Activated naive CD8-positive, alpha-beta T cell treated with anti-CD3 and anti-CD28 coated beads, Interleukin-2, amount 50 U/mL, for 24 hours (primary cell): ENCODE results near the gene PKIG.
A peak's percentile ranks its signal among the peaks of the same experiment; 100 is the strongest.

Source experiments
- ATAC-seq: fragments of 150-1000 bp; cut with Tn5 transposase; one replicate; pipeline ENCODE4 v1.10.0; 2021
- DNase-seq: peaks from one replicate; pipeline ENCODE4 v3.0.0; 2021
- H3K27ac Mint-ChIP-seq: one replicate; pipeline ENCODE4 v1.8.0; 2021; ENCODE audit warnings: mild to moderate bottlenecking, mixed read lengths
- H3K27me3 Mint-ChIP-seq: one replicate; pipeline ENCODE4 v1.8.0; 2021; ENCODE audit warnings: mixed read lengths
- H3K36me3 Mint-ChIP-seq: one replicate; pipeline ENCODE4 v1.8.0; 2021; ENCODE audit warnings: low read depth, mixed read lengths
- H3K4me1 Mint-ChIP-seq: one replicate; pipeline ENCODE4 v1.8.0; 2021; ENCODE audit warnings: mixed read lengths
- H3K4me3 Mint-ChIP-seq: one replicate; pipeline ENCODE4 v1.8.0; 2021; ENCODE audit warnings: mild to moderate bottlenecking, moderate library complexity, mixed read lengths
- H3K9me3 Mint-ChIP-seq: one replicate; pipeline ENCODE4 v1.8.0; 2021; ENCODE audit warnings: mixed read lengths

Gene PKIG

GRCh38 chr20:44614525-44614924, 32.1 kb downstream of the PKIG start:
- Mint-ChIP-seq H3K9me3 (no peaks in the 10 kb centered on the region), H3K27ac (peak overlapping the region; percentile 64), H3K4me3 (no peak overlapping the region), H3K4me1 (peaks cover 72% of the 10 kb centered on the region), H3K36me3 (peaks cover 14% of the 10 kb centered on the region), H3K27me3 (no peaks in the 10 kb centered on the region)
- ATAC-seq (no peak), DNase-seq (no peak)

GRCh38 chr20:44615169-44615791, 32.9 kb downstream of the PKIG start:
- no peaks in the 10 kb centered on the region for H3K27me3 Mint-ChIP-seq
- ATAC-seq (peak; percentile 47), DNase-seq (peak; percentile 12)
- peaks cover 68% of the 10 kb centered on the region for H3K4me1 Mint-ChIP-seq
- peak overlapping the region; percentile 27 for H3K4me3 Mint-ChIP-seq
- peak overlapping the region; percentile 64 for H3K27ac Mint-ChIP-seq
- no peaks in the 10 kb centered on the region for H3K9me3 Mint-ChIP-seq
- H3K36me3 Mint-ChIP-seq, result peaks cover 21% of the 10 kb centered on the region

GRCh38 chr20:44615876-44616603, 33.7 kb downstream of the PKIG start:
- no peaks in the 10 kb centered on the region for H3K27me3 Mint-ChIP-seq
- peak overlapping the region; percentile 79 for H3K27ac Mint-ChIP-seq
- peaks cover 27% of the 10 kb centered on the region for H3K36me3 Mint-ChIP-seq
- DNase-seq, result no peak
- peaks cover 60% of the 10 kb centered on the region for H3K4me1 Mint-ChIP-seq
- H3K4me3 Mint-ChIP-seq, result peak overlapping the region; percentile 46
- no peaks in the 10 kb centered on the region for H3K9me3 Mint-ChIP-seq
- no peak for ATAC-seq

- H3K4me1 Mint-ChIP-seq, result peaks cover 56% of the 10 kb centered on the region
- no peak for ATAC-seq
- no peak overlapping the region for H3K4me3 Mint-ChIP-seq
- DNase-seq, result no peak
- H3K36me3 Mint-ChIP-seq, result peaks cover 31% of the 10 kb centered on the region
- H3K27me3 Mint-ChIP-seq, result no peaks in the 10 kb centered on the region
- no peaks in the 10 kb centered on the region for H3K9me3 Mint-ChIP-seq
- H3K27ac Mint-ChIP-seq, result peak overlapping the region; percentile 79
These were observed 34.2 kb downstream of the PKIG start for GRCh38 chr20:44616604-44616964.

GRCh38 chr20:44618318-44618731, 35.9 kb downstream of the PKIG start:
- Mint-ChIP-seq H3K27ac (peak overlapping the region; percentile 8), H3K9me3 (no peaks in the 10 kb centered on the region), H3K4me3 (no peak overlapping the region), H3K36me3 (peaks cover 47% of the 10 kb centered on the region), H3K27me3 (no peaks in the 10 kb centered on the region), H3K4me1 (peaks cover 52% of the 10 kb centered on the region)
- DNase-seq, result peak; percentile 22
- peak; percentile 37 for ATAC-seq

GRCh38 chr20:44619294-44619693, 36.9 kb downstream of the PKIG start:
- ATAC-seq (no peak), DNase-seq (no peak)
- peaks cover 49% of the 10 kb centered on the region for H3K36me3 Mint-ChIP-seq
- H3K9me3 Mint-ChIP-seq, result no peaks in the 10 kb centered on the region
- no peak overlapping the region for H3K27ac Mint-ChIP-seq
- no peak overlapping the region for H3K4me3 Mint-ChIP-seq
- H3K4me1 Mint-ChIP-seq, result peaks cover 47% of the 10 kb centered on the region
- no peaks in the 10 kb centered on the region for H3K27me3 Mint-ChIP-seq

GRCh38 chr20:44620030-44620429, 37.7 kb downstream of the PKIG start:
- H3K4me1 Mint-ChIP-seq, result peaks cover 42% of the 10 kb centered on the region
- no peak overlapping the region for H3K27ac Mint-ChIP-seq

GRCh38 chr20:44621325-44621724, 38.9 kb downstream of the PKIG start:
- ATAC-seq (no peak), DNase-seq (no peak)
- H3K4me3 Mint-ChIP-seq, result no peak overlapping the region
- H3K36me3 Mint-ChIP-seq, result peaks cover 46% of the 10 kb centered on the region
- H3K27me3 Mint-ChIP-seq, result no peaks in the 10 kb centered on the region
- H3K9me3 Mint-ChIP-seq, result no peaks in the 10 kb centered on the region
- no peak overlapping the region for H3K27ac Mint-ChIP-seq
- peaks cover 29% of the 10 kb centered on the region for H3K4me1 Mint-ChIP-seq

More at GRCh38 chr20:44620030-44620429, 37.7 kb downstream of the PKIG start:
- Mint-ChIP-seq H3K4me3 (no peak overlapping the region), H3K36me3 (peaks cover 46% of the 10 kb centered on the region), H3K9me3 (no peaks in the 10 kb centered on the region), H3K27me3 (no peaks in the 10 kb centered on the region)
- ATAC-seq, result no peak
- DNase-seq, result no peak

- no peak overlapping the region for H3K4me3 Mint-ChIP-seq
- DNase-seq, result no peak
- ATAC-seq, result no peak
- no peak overlapping the region for H3K27ac Mint-ChIP-seq
- no peaks in the 10 kb centered on the region for H3K9me3 Mint-ChIP-seq
- H3K36me3 Mint-ChIP-seq, result peaks cover 49% of the 10 kb centered on the region
- no peaks in the 10 kb centered on the region for H3K27me3 Mint-ChIP-seq
- peaks cover 26% of the 10 kb centered on the region for H3K4me1 Mint-ChIP-seq
These were observed 39.6 kb downstream of the PKIG start for GRCh38 chr20:44621939-44622338.

GRCh38 chr20:44622501-44623270, 40.3 kb downstream of the PKIG start:
- no peaks in the 10 kb centered on the region for H3K27me3 Mint-ChIP-seq
- no peak for DNase-seq
- peaks cover 49% of the 10 kb centered on the region for H3K36me3 Mint-ChIP-seq
- H3K27ac Mint-ChIP-seq, result no peak overlapping the region
- H3K4me3 Mint-ChIP-seq, result no peak overlapping the region
- ATAC-seq, result no peak
- H3K4me1 Mint-ChIP-seq, result peaks cover 20% of the 10 kb centered on the region
- no peaks in the 10 kb centered on the region for H3K9me3 Mint-ChIP-seq

GRCh38 chr20:44624152-44624551, 41.8 kb downstream of the PKIG start:
- Mint-ChIP-seq H3K4me1 (peaks cover 5% of the 10 kb centered on the region), H3K27me3 (no peaks in the 10 kb centered on the region), H3K4me3 (no peak overlapping the region), H3K27ac (no peak overlapping the region), H3K36me3 (peaks cover 48% of the 10 kb centered on the region), H3K9me3 (no peaks in the 10 kb centered on the region)
- DNase-seq (no peak), ATAC-seq (no peak)

- H3K4me1 Mint-ChIP-seq, result no peaks in the 10 kb centered on the region
- ATAC-seq (no peak), DNase-seq (no peak)
- H3K27me3 Mint-ChIP-seq, result no peaks in the 10 kb centered on the region
- H3K27ac Mint-ChIP-seq, result no peak overlapping the region
- H3K36me3 Mint-ChIP-seq, result peaks cover 42% of the 10 kb centered on the region
- H3K9me3 Mint-ChIP-seq, result no peaks in the 10 kb centered on the region
- H3K4me3 Mint-ChIP-seq, result no peak overlapping the region
These were observed 42.4 kb downstream of the PKIG start for GRCh38 chr20:44624743-44625271.

GRCh38 chr20:44625361-44625760, 43.0 kb downstream of the PKIG start:
- Mint-ChIP-seq H3K27me3 (no peaks in the 10 kb centered on the region), H3K36me3 (peaks cover 36% of the 10 kb centered on the region), H3K4me3 (no peak overlapping the region), H3K4me1 (no peaks in the 10 kb centered on the region), H3K27ac (no peak overlapping the region), H3K9me3 (no peaks in the 10 kb centered on the region)
- DNase-seq (no peak), ATAC-seq (peak; percentile 21)

- DNase-seq, result no peak
- Mint-ChIP-seq H3K9me3 (no peaks in the 10 kb centered on the region), H3K27me3 (no peaks in the 10 kb centered on the region), H3K4me3 (no peak overlapping the region), H3K4me1 (no peaks in the 10 kb centered on the region), H3K27ac (no peak overlapping the region), H3K36me3 (peaks cover 30% of the 10 kb centered on the region)
- ATAC-seq, result no peak
These were observed 43.9 kb downstream of the PKIG start for GRCh38 chr20:44626278-44626677.
